ENCODE measurements around the gene GATA6. TPM values are rescaled to one million over a fixed set of nuclear protein-coding genes. Genes with fewer than 3 reads are reported as not detected.

The GATA6 gene
- total RNA-seq = under 1 TPM; 0.08 to 0.21 (median 0.14) TPM

GRCh38 chr18:22169011-22169888, at the start of gene GATA6:
TSS of gene GATA6 (plus strand) at chr18:22169589. CDS start at chr18:22171145, 1,556 bp downstream.
- Mint-ChIP-seq H3K36me3 (ENCODE audit: insufficient read depth) (no peaks in the 10 kb centered on the region), H3K4me1 (ENCODE audit: low read depth) (peaks cover 14% of the 10 kb centered on the region), H3K27me3 (ENCODE audit: low read depth) (peaks cover 75% of the 10 kb centered on the region), H3K4me3 (peak within 1 kb of the TSS; percentile 83), H3K9me3 (no peaks in the 10 kb centered on the region)
- ATAC-seq = peak; percentile 64 to 66
- no peak for DNase-seq

- no peaks in the 10 kb centered on the region for H3K36me3 Mint-ChIP-seq (ENCODE audit: insufficient read depth)
- no peaks in the 10 kb centered on the region for H3K4me1 Mint-ChIP-seq (ENCODE audit: low read depth)
- no peaks in the 10 kb centered on the region for H3K27me3 Mint-ChIP-seq (ENCODE audit: low read depth)
- no peak overlapping the region for H3K4me3 Mint-ChIP-seq
- H3K9me3 Mint-ChIP-seq = peaks cover 5% of the 10 kb centered on the region
- ATAC-seq (no peak), DNase-seq (no peak)
Observed at GRCh38 chr18:22124970-22125369, 44.4 kb upstream of the GATA6 start.

DNA sequence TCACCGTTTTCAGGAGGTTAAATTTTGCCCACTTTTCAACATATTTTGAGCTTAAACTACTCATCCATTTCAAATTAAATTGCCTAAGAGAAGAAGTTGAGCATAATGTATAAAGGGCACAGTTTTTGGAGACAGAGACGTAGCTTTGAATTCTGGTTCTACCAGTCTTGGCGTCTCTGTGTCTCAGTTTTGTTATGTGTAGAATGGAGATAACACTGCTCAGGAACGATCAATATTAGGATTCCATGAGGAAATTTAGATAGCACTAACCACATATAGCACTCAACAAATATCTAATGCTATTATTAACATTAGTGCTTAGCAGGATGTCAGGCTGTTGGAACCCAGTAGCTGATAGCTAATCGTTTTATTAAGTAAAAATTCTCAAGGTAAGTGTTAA, 40.4 kb upstream of the GATA6 start:
- H3K4me1 Mint-ChIP-seq (ENCODE audit: low read depth) = no peaks in the 10 kb centered on the region
- no peak overlapping the region for H3K4me3 Mint-ChIP-seq
- H3K27me3 Mint-ChIP-seq (ENCODE audit: low read depth) = peaks cover 2% of the 10 kb centered on the region
- H3K36me3 Mint-ChIP-seq (ENCODE audit: insufficient read depth) = no peaks in the 10 kb centered on the region
- DNase-seq (no peak), ATAC-seq (no peak)
- H3K9me3 Mint-ChIP-seq = no peaks in the 10 kb centered on the region

- Mint-ChIP-seq H3K4me1 (ENCODE audit: low read depth) (no peaks in the 10 kb centered on the region), H3K27me3 (ENCODE audit: low read depth) (peaks cover 2% of the 10 kb centered on the region), H3K36me3 (ENCODE audit: insufficient read depth) (no peaks in the 10 kb centered on the region), H3K9me3 (no peaks in the 10 kb centered on the region), H3K4me3 (no peak overlapping the region)
- ATAC-seq (no peak), DNase-seq (no peak)
Observed at GRCh38 chr18:22129778-22130177, 39.6 kb upstream of the GATA6 start.

- no peak for DNase-seq
- Mint-ChIP-seq H3K4me1 (ENCODE audit: low read depth) (no peaks in the 10 kb centered on the region), H3K36me3 (ENCODE audit: insufficient read depth) (no peaks in the 10 kb centered on the region), H3K27me3 (ENCODE audit: low read depth) (peaks cover 3% of the 10 kb centered on the region), H3K4me3 (no peak overlapping the region), H3K9me3 (no peaks in the 10 kb centered on the region)
- ATAC-seq = no peak
Observed at GRCh38 chr18:22132258-22132657, 37.1 kb upstream of the GATA6 start.

DNA sequence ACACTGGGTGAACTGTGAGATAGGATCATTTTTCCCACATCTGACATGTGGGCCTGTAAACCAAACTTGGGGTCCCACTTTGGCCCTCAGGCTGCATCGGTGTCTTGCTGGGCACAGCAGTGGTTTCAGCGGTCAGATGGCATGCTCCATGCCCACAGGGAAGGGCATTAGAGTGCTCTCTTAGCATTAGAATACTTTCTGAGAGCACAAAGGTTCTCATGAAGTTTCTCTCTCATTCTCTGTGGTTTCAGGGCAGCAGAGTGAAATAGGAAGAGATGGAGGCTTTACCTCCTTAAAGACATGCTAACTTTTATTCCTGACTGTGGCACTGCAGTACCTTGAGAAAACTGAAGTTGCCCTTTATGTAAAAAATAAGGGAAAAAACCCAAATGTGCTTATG, 36.6 kb upstream of the GATA6 start:
- ATAC-seq = no peak

GRCh38 chr18:22136395-22136794, 33.0 kb upstream of the GATA6 start:
- DNase-seq = no peak
- no peak for ATAC-seq
- no peak overlapping the region for H3K4me3 Mint-ChIP-seq
- H3K4me1 Mint-ChIP-seq (ENCODE audit: low read depth) = no peaks in the 10 kb centered on the region
- peaks cover 5% of the 10 kb centered on the region for H3K27me3 Mint-ChIP-seq (ENCODE audit: low read depth)
- H3K9me3 Mint-ChIP-seq = peaks cover 4% of the 10 kb centered on the region
- H3K36me3 Mint-ChIP-seq (ENCODE audit: insufficient read depth) = no peaks in the 10 kb centered on the region

More for the DNA sequence above, 36.6 kb upstream of the GATA6 start:
- no peak for DNase-seq
- no peaks in the 10 kb centered on the region for H3K4me1 Mint-ChIP-seq (ENCODE audit: low read depth)
- H3K4me3 Mint-ChIP-seq = no peak overlapping the region
- no peaks in the 10 kb centered on the region for H3K36me3 Mint-ChIP-seq (ENCODE audit: insufficient read depth)
- peaks cover 3% of the 10 kb centered on the region for H3K27me3 Mint-ChIP-seq (ENCODE audit: low read depth)
- H3K9me3 Mint-ChIP-seq = no peaks in the 10 kb centered on the region

GRCh38 chr18:22141211-22141610, 28.2 kb upstream of the GATA6 start:
- H3K4me3 Mint-ChIP-seq = no peak overlapping the region
- peaks cover 4% of the 10 kb centered on the region for H3K9me3 Mint-ChIP-seq

DNA sequence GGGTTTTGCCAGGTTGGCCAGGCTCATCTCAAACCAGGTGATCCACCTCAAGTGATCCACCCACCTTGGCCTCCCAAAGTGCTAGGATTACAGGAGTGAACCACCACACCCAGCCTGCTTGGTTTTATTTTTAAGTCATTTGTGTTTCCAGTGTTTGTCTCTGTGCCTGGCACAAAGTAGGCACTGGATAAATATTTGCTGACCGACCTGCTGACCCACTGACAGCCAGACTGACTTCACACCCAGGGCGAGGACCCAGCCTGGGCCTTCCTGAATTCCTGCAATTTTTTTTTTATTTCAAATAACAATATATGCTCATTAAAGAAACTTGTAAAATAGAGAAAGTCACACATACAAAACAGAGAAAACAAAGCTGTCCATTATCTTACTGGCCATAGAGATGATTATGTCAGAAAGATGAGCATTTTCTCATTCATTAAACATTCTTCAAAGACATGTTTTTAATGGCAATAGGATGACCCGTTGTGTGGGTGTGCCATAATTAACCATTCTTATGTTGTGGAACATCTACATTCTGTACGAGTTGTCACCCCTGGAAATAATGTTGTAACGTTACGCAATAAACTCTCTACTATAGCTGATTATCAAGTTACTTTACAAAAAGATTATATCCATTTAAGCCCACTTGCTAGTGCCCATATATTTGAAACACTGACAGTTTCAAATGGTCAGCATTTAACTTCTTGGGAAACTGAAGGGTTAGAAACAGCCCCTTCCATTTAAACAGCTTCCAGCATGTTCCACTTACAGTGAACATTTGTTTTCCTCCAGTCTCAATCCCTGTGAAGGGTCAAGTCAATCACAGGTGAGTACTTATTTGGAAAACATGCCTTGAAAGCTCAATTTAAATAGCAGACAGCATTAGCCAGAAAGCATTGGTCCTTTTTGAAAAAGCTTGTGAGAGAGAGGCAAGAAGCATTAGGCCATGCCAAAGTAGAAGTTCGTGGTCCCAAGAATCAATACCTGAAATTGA, 25.7 kb upstream of the GATA6 start:
- DNase-seq = no peak
- ATAC-seq = no peak
- H3K9me3 Mint-ChIP-seq = no peaks in the 10 kb centered on the region

More at GRCh38 chr18:22141211-22141610, 28.2 kb upstream of the GATA6 start:
- Mint-ChIP-seq H3K27me3 (ENCODE audit: low read depth) (peaks cover 4% of the 10 kb centered on the region), H3K4me1 (ENCODE audit: low read depth) (no peaks in the 10 kb centered on the region), H3K36me3 (ENCODE audit: insufficient read depth) (no peaks in the 10 kb centered on the region)
- ATAC-seq (no peak), DNase-seq (no peak)

DNA sequence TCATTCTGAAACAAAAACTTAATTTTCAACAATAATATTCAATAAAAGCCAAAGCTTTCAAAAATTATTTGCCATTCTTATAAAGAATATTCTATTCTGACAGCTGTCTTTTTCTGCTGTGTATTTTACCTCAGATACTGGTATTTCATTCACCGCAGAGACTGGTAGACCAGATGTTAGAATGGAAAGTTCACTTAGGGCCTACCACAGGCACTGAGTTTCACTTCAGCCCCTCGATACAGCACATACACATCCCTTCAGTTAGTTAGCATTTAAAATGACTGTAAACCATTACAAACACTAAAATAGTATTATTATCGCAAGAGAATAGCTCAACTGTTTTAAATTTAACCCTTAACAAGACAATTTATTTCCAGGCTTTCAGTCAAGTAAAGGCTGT, 24.2 kb upstream of the GATA6 start:
- H3K27me3 Mint-ChIP-seq (ENCODE audit: low read depth) = no peaks in the 10 kb centered on the region
- no peak overlapping the region for H3K4me3 Mint-ChIP-seq
- H3K9me3 Mint-ChIP-seq = no peaks in the 10 kb centered on the region
- H3K4me1 Mint-ChIP-seq (ENCODE audit: low read depth) = no peaks in the 10 kb centered on the region
- no peak for DNase-seq
- no peak for ATAC-seq
- no peaks in the 10 kb centered on the region for H3K36me3 Mint-ChIP-seq (ENCODE audit: insufficient read depth)

More for the DNA sequence above, 25.7 kb upstream of the GATA6 start:
- H3K27me3 Mint-ChIP-seq (ENCODE audit: low read depth) = no peaks in the 10 kb centered on the region
- H3K36me3 Mint-ChIP-seq (ENCODE audit: insufficient read depth) = no peaks in the 10 kb centered on the region
- no peak overlapping the region for H3K4me3 Mint-ChIP-seq
- H3K4me1 Mint-ChIP-seq (ENCODE audit: low read depth) = no peaks in the 10 kb centered on the region

GRCh38 chr18:22149710-22150109, 19.7 kb upstream of the GATA6 start:
- Mint-ChIP-seq H3K4me1 (ENCODE audit: low read depth) (no peaks in the 10 kb centered on the region), H3K9me3 (no peaks in the 10 kb centered on the region), H3K27me3 (ENCODE audit: low read depth) (peaks cover 4% of the 10 kb centered on the region), H3K4me3 (no peak overlapping the region), H3K36me3 (ENCODE audit: insufficient read depth) (no peaks in the 10 kb centered on the region)
- DNase-seq (no peak), ATAC-seq (no peak)

DNA sequence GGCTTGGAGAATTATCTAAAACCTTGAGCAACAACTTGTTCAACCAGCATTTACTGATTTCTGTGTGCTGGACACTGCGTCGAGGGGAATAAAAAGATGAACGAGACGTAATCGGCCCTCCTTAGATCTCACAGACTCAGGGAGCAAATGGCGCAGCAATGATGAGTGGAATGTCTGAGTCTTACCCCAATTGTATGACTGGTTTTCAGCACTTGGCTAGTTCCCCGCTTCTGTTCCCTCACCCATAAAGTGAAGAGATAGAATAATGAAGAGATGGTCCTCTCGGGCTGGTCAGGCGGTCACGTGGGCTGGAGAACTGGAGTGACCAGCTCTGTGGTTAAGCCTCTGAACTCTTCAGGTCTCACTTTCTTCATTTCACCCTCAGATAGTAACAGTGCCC, 17.3 kb upstream of the GATA6 start:
- Mint-ChIP-seq H3K4me3 (no peak overlapping the region), H3K4me1 (ENCODE audit: low read depth) (no peaks in the 10 kb centered on the region), H3K9me3 (no peaks in the 10 kb centered on the region), H3K27me3 (ENCODE audit: low read depth) (peaks cover 5% of the 10 kb centered on the region), H3K36me3 (ENCODE audit: insufficient read depth) (no peaks in the 10 kb centered on the region)
- no peak for DNase-seq
- ATAC-seq = no peak

DNA sequence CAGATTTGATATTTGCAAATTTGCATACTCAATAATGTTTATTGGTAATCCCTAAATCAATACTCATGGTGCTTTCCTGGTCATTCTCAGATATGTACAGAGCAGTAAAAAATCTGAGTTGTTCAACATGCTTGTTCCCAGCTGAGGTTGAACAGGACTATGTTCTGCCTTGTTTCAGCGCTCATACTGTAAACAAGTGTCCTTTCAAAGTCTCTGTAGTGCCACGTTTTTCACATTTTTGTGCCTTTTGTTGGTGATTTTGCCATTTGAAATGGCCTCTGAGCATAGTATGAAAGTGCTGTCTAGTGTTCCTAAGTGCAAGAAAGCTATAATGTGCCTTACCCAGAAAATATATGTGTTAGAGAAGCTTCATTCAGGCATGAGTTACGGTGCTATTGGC, 16.0 kb upstream of the GATA6 start:
- ATAC-seq (no peak), DNase-seq (no peak)
- Mint-ChIP-seq H3K4me3 (no peak overlapping the region), H3K36me3 (ENCODE audit: insufficient read depth) (no peaks in the 10 kb centered on the region), H3K9me3 (no peaks in the 10 kb centered on the region), H3K4me1 (ENCODE audit: low read depth) (no peaks in the 10 kb centered on the region), H3K27me3 (ENCODE audit: low read depth) (peaks cover 7% of the 10 kb centered on the region)

DNA sequence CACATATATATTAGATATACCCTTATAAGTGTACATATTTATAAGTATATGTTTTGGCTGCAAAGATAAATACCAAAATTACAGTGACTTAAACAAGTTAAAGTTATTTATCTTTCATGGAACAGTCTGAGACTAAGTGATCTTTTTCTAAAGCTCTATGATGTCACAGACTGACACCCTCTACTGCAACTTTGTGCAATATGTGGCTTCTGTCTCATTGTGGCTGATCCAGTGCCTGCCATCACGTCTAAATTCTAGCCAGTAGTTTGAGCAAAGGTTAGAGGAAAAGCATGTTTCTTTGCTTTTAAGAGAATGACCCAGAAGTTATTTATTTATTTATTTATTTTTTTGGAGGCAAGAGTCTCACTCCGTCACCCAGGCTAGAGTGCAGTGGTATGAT, 13.8 kb upstream of the GATA6 start:
- H3K36me3 Mint-ChIP-seq (ENCODE audit: insufficient read depth) = no peaks in the 10 kb centered on the region
- DNase-seq (no peak), ATAC-seq (no peak)
- H3K9me3 Mint-ChIP-seq = no peaks in the 10 kb centered on the region
- H3K4me1 Mint-ChIP-seq (ENCODE audit: low read depth) = no peaks in the 10 kb centered on the region
- peaks cover 7% of the 10 kb centered on the region for H3K27me3 Mint-ChIP-seq (ENCODE audit: low read depth)
- H3K4me3 Mint-ChIP-seq = no peak overlapping the region
